ENCODE data around the gene NSUN6. TPM values are rescaled to one million over a fixed set of nuclear protein-coding genes. Genes with fewer than 3 reads are reported as not detected.

The NSUN6 gene
- total and polyA plus RNA-seq, 4 donors, result 4.1 to 13.5 (median 10.5) TPM

DNA sequence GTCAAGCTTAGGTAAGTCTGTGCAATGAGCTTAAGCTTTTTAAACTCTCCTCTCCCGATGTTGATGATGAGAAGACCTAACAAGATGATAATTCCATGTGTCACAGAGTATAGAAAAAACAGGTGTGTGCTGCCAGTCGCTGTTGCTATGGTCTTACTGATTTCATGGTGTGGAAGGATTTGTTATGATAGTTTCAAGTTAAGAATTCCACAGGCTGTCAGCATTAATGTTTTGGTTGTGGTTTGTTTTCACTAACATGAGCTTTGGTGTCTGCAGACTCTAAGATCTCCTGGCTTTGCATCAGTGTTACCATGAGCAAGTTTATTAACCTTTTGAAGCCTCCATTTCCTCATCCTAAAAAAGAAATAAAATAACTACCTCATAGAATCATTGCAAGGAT lies 123.7 kb downstream of the NSUN6 start:
- Histone ChIP-seq H3K9me3 (ENCODE audit: control insufficient read depth, low read length) (no peaks in the 10 kb centered on the region), H3K4me1 (ENCODE audit: control insufficient read depth in 1 of 2, insufficient read depth in 2 of 2, low read length in 2 of 2) (no peaks in the 10 kb centered on the region), H3K27ac (ENCODE audit: low read depth in 1 of 2, low read length in 2 of 2) (no peak overlapping the region), H3K4me3 (ENCODE audit: low read length in 2 of 2) (no peak overlapping the region), H3K27me3 (ENCODE audit: control insufficient read depth in 1 of 2, insufficient read depth in 2 of 2, low read length in 1 of 2) (no peaks in the 10 kb centered on the region), H3K36me3 (ENCODE audit: control insufficient read depth in 1 of 2, insufficient read depth in 2 of 2, low read length in 1 of 2) (no peaks in the 10 kb centered on the region)
- DNase-seq (no peak), ATAC-seq (ENCODE audit: low FRiP score) (no peak)
- intact Hi-C loops (cut with DNase I), result no loop called here
- 34 to 52% methylated on average over 2 of the region's 2 CpGs for WGBS, 2 donors

GRCh38 chr10:18523858-18524257 lies 127.5 kb downstream of the NSUN6 start:
- Histone ChIP-seq H3K9me3 (ENCODE audit: control insufficient read depth, low read length) (no peaks in the 10 kb centered on the region), H3K36me3 (ENCODE audit: control insufficient read depth in 1 of 2, insufficient read depth in 2 of 2, low read length in 1 of 2) (peaks cover 6% of the 10 kb centered on the region in 2 donors), H3K27me3 (ENCODE audit: control insufficient read depth in 1 of 2, insufficient read depth in 2 of 2, low read length in 1 of 2) (no peaks in the 10 kb centered on the region), H3K4me1 (ENCODE audit: control insufficient read depth in 1 of 2, insufficient read depth in 2 of 2, low read length in 2 of 2) (no peaks in the 10 kb centered on the region), H3K4me3 (ENCODE audit: low read length in 2 of 2) (no peak overlapping the region), H3K27ac (ENCODE audit: low read depth in 1 of 2, low read length in 2 of 2) (no peak overlapping the region)
- WGBS, 2 donors, result 85 to 89% methylated on average over 2 of the region's 2 CpGs
- ATAC-seq (ENCODE audit: low FRiP score) (no peak), DNase-seq (no peak)
- intact Hi-C loops (cut with DNase I), result no loop called here

DNA sequence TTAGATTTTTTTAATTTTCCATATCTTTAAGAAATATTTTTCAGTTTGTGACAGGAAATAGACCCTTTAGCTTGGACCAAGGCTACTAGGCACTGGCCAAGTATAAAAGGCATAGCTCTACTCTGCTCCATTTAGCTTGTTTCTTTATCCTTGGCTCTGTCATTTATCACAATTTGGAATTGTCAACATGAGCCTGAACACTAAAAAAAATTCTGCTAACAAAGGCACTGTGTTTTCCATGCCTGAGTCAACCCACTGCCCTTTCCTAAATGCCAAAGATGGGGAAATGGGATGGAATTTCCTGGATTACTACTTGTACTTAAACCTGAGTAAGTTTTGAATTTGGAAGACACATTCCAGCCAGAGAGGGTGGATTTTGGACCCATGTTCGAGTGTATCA lies 128.4 kb downstream of the NSUN6 start:
- ATAC-seq (ENCODE audit: low FRiP score) (peak; percentile 37), DNase-seq (no peak)
- Histone ChIP-seq H3K27me3 (ENCODE audit: control insufficient read depth in 1 of 2, insufficient read depth in 2 of 2, low read length in 1 of 2) (no peaks in the 10 kb centered on the region), H3K36me3 (ENCODE audit: control insufficient read depth in 1 of 2, insufficient read depth in 2 of 2, low read length in 1 of 2) (peaks cover 6% of the 10 kb centered on the region in 2 donors), H3K27ac (ENCODE audit: low read depth in 1 of 2, low read length in 2 of 2) (no peak overlapping the region), H3K4me1 (ENCODE audit: control insufficient read depth in 1 of 2, insufficient read depth in 2 of 2, low read length in 2 of 2) (no peaks in the 10 kb centered on the region), H3K4me3 (ENCODE audit: low read length in 2 of 2) (no peak overlapping the region), H3K9me3 (ENCODE audit: control insufficient read depth, low read length) (no peaks in the 10 kb centered on the region)
- intact Hi-C loops (cut with DNase I), result no loop called here
- WGBS, 2 donors, result 0 to 3% methylated on average over 1 of the region's 1 CpG

DNA sequence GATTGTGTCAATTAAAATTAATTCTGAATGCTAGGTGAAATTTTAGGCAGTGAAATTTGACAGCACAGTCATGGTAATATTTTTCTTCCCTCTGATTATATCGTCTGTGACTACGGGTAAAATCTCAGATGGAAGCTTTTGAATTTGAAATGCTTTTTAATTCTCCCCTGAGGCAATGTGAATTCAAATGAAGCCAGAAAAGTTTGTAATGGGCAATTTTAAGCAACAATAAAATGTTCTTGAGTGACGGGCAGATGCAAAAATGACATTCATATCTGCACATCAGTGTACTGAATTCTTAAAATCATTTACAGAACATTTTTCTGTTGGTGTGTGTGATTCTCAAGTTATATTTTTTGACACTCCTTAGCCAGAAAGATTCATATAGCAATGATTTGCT lies 134.5 kb downstream of the NSUN6 start:
- peaks cover 6% of the 10 kb centered on the region in 2 donors for H3K36me3 ChIP-seq (ENCODE audit: control insufficient read depth in 1 of 2, insufficient read depth in 2 of 2, low read length in 1 of 2)
- DNase-seq (no peak), ATAC-seq (ENCODE audit: low FRiP score) (no peak)
- no peak overlapping the region for H3K4me3 ChIP-seq (ENCODE audit: low read length in 2 of 2)
- 79 to 87% methylated on average over 3 of the region's 3 CpGs for WGBS, 2 donors
- no peaks in the 10 kb centered on the region for H3K9me3 ChIP-seq (ENCODE audit: control insufficient read depth, low read length)
- intact Hi-C loops (cut with DNase I), result no loop called here
- H3K27ac ChIP-seq (ENCODE audit: low read depth in 1 of 2, low read length in 2 of 2), result no peak overlapping the region
- H3K4me1 ChIP-seq (ENCODE audit: control insufficient read depth in 1 of 2, insufficient read depth in 2 of 2, low read length in 2 of 2), result no peaks in the 10 kb centered on the region
- H3K27me3 ChIP-seq (ENCODE audit: control insufficient read depth in 1 of 2, insufficient read depth in 2 of 2, low read length in 1 of 2), result no peaks in the 10 kb centered on the region

GRCh38 chr10:18514537-18514936 lies 136.8 kb downstream of the NSUN6 start:
- H3K27me3 ChIP-seq (ENCODE audit: control insufficient read depth in 1 of 2, insufficient read depth in 2 of 2, low read length in 1 of 2), result no peaks in the 10 kb centered on the region
- H3K4me3 ChIP-seq (ENCODE audit: low read length in 2 of 2), result no peak overlapping the region
- no peaks in the 10 kb centered on the region for H3K36me3 ChIP-seq (ENCODE audit: control insufficient read depth in 1 of 2, insufficient read depth in 2 of 2, low read length in 1 of 2)
- no peaks in the 10 kb centered on the region for H3K4me1 ChIP-seq (ENCODE audit: control insufficient read depth in 1 of 2, insufficient read depth in 2 of 2, low read length in 2 of 2)
- intact Hi-C loops (cut with DNase I), result no loop called here
- ATAC-seq (ENCODE audit: low FRiP score) (no peak), DNase-seq (no peak)
- no peak overlapping the region for H3K27ac ChIP-seq (ENCODE audit: low read depth in 1 of 2, low read length in 2 of 2)
- H3K9me3 ChIP-seq (ENCODE audit: control insufficient read depth, low read length), result no peaks in the 10 kb centered on the region

DNA sequence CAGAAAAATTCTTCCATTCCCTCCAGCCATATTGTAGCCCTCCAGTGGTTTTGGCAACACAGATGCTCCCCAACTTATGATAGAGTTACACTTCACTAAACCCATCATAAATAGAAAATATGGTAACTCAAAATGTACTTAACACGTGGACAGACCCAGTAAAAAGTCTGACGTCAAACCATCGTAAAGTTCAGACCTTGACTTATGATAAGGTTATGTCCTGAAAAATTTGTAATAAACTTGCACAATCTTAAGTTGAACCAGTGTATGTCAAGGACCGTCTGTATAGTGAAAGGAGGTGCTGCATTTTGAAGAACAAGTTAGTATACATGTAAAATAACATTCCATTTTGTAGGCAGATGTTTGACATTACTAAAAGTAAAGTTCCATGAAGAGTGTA lies 142.8 kb downstream of the NSUN6 start:
- no peak for DNase-seq
- Histone ChIP-seq H3K4me3 (ENCODE audit: low read length in 2 of 2) (no peak overlapping the region), H3K36me3 (ENCODE audit: control insufficient read depth in 1 of 2, insufficient read depth in 2 of 2, low read length in 1 of 2) (no peaks in the 10 kb centered on the region), H3K4me1 (ENCODE audit: control insufficient read depth in 1 of 2, insufficient read depth in 2 of 2, low read length in 2 of 2) (peaks cover 0 to 4% of the 10 kb centered on the region in 2 donors), H3K27ac (ENCODE audit: low read depth in 1 of 2, low read length in 2 of 2) (no peak overlapping the region), H3K9me3 (ENCODE audit: control insufficient read depth, low read length) (no peaks in the 10 kb centered on the region), H3K27me3 (ENCODE audit: control insufficient read depth in 1 of 2, insufficient read depth in 2 of 2, low read length in 1 of 2) (no peaks in the 10 kb centered on the region)
- intact Hi-C loops (cut with DNase I), result no loop called here
- 91 to 94% methylated on average over 4 of the region's 4 CpGs for WGBS, 2 donors
- no peak for ATAC-seq (ENCODE audit: low FRiP score)

DNA sequence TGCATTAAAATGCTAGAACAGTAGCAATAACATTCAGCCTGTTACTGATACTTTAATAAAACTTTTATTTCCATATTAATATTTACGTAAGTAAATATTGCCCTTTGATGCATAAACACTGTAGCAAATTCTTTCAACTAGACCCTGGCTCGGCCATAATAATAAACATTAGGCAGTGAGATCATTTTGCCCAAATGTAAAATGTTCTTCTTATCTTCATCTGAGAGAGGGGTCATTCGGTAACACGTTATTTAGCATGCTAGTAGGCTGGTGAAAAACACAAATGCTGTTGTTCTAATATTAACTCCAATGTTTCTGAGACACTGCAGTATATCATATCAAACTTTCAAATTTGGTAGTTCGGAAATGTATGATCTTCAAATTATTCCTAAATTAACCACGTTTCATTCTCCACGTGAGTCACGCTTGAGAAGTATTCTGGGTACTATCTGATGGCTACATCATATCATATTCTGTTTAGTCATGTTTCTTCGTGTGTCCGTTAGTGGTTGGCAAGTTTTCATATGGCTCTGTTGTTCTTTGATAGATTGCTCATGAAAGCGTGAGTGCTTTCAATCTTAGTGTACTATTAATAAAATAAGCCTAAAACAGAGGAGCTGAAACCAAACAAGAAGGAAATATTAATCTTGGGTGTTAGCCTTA lies 145.8 kb downstream of the NSUN6 start:
- Histone ChIP-seq H3K4me3 (ENCODE audit: low read length in 2 of 2) (no peak overlapping the region), H3K27me3 (ENCODE audit: control insufficient read depth in 1 of 2, insufficient read depth in 2 of 2, low read length in 1 of 2) (no peaks in the 10 kb centered on the region), H3K4me1 (ENCODE audit: control insufficient read depth in 1 of 2, insufficient read depth in 2 of 2, low read length in 2 of 2) (peaks cover 0 to 4% of the 10 kb centered on the region in 2 donors), H3K36me3 (ENCODE audit: control insufficient read depth in 1 of 2, insufficient read depth in 2 of 2, low read length in 1 of 2) (peaks cover 0 to 4% of the 10 kb centered on the region in 2 donors), H3K27ac (ENCODE audit: low read depth in 1 of 2, low read length in 2 of 2) (no peak overlapping the region), H3K9me3 (ENCODE audit: control insufficient read depth, low read length) (no peaks in the 10 kb centered on the region)
- 6 to 8% methylated on average over 11 of the region's 11 CpGs for WGBS, 2 donors
- ATAC-seq (ENCODE audit: low FRiP score), result no peak
- intact Hi-C loops (cut with DNase I), result no loop called here
- DNase-seq, result no peak

DNA sequence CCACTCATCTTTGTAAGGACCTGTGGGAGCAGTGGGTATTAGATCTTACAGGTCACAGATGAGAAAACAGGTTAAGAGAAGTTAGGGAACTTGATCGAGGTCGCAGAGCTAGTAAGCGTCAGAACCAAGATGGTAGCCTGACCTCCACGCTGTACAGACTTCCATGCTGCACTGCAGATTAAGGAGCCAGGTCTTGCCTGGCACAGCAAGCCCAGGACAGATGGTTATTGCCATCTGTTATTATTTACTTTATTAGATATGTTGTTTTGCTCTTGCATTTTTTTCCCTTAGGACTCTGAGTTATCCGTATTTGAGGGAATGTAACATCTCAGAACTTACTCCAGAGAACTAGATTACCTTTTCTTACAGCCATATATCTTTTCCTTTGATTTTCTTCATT lies 147.2 kb downstream of the NSUN6 start:
- H3K4me3 ChIP-seq (ENCODE audit: low read length in 2 of 2), result no peak overlapping the region
- intact Hi-C loops (cut with DNase I), result no loop called here
- DNase-seq (no peak), ATAC-seq (ENCODE audit: low FRiP score) (no peak)
- H3K27ac ChIP-seq (ENCODE audit: low read depth in 1 of 2, low read length in 2 of 2), result no peak overlapping the region
- no peaks in the 10 kb centered on the region for H3K27me3 ChIP-seq (ENCODE audit: control insufficient read depth in 1 of 2, insufficient read depth in 2 of 2, low read length in 1 of 2)
- H3K4me1 ChIP-seq (ENCODE audit: control insufficient read depth in 1 of 2, insufficient read depth in 2 of 2, low read length in 2 of 2), result peaks cover 0 to 4% of the 10 kb centered on the region in 2 donors
- peaks cover 0 to 4% of the 10 kb centered on the region in 2 donors for H3K36me3 ChIP-seq (ENCODE audit: control insufficient read depth in 1 of 2, insufficient read depth in 2 of 2, low read length in 1 of 2)
- no peaks in the 10 kb centered on the region for H3K9me3 ChIP-seq (ENCODE audit: control insufficient read depth, low read length)
- 95 to 96% methylated on average over 5 of the region's 5 CpGs for WGBS, 2 donors

GRCh38 chr10:18501629-18502028 lies 149.8 kb downstream of the NSUN6 start:
- intact Hi-C loops (cut with DNase I), result no loop called here
- Histone ChIP-seq H3K36me3 (ENCODE audit: control insufficient read depth in 1 of 2, insufficient read depth in 2 of 2, low read length in 1 of 2) (peaks cover 0 to 4% of the 10 kb centered on the region in 2 donors), H3K27ac (ENCODE audit: low read depth in 1 of 2, low read length in 2 of 2) (no peak overlapping the region), H3K4me1 (ENCODE audit: control insufficient read depth in 1 of 2, insufficient read depth in 2 of 2, low read length in 2 of 2) (peaks cover 0 to 4% of the 10 kb centered on the region in 2 donors), H3K9me3 (ENCODE audit: control insufficient read depth, low read length) (no peaks in the 10 kb centered on the region), H3K4me3 (ENCODE audit: low read length in 2 of 2) (no peak overlapping the region), H3K27me3 (ENCODE audit: control insufficient read depth in 1 of 2, insufficient read depth in 2 of 2, low read length in 1 of 2) (no peaks in the 10 kb centered on the region)
- WGBS, 2 donors, result 76 to 88% methylated on average over 5 of the region's 5 CpGs
- no peak for DNase-seq
- ATAC-seq (ENCODE audit: low FRiP score), result no peak
